GM13976 (cell line): ENCODE measurements around the gene PTPRG.

Source experiments
- DNase-seq: peaks from one replicate; pipeline ENCODE4 v3.0.0; 2012; ENCODE audit warnings: low spot score
- CTCF ChIP-seq: IDR thresholded peaks from 2 replicates; pipeline ENCODE4 v1.5.1; 2012; ENCODE audit warnings: borderline replicate concordance, mild to moderate bottlenecking; ENCODE audit not compliant: insufficient read depth; ENCODE audit errors: extremely low read depth, missing control alignments, control extremely low read depth
- in situ Hi-C: fragments of 300-500 bp; cut with MboI; formaldehyde crosslinking; loops from one replicate; pipeline ENCODE4 v1.12.0; 2022; ENCODE audit warnings: low sequenced_read_pairs, mixed read lengths, inconsistent platforms; ENCODE audit not compliant: unreplicated experiment

PTPRG gene

GRCh38 chr3:61990327-61991027 lies 429.1 kb downstream of the PTPRG start:
- TF ChIP-seq CTCF, result no peak
- in situ Hi-C loops, result no loop called here
- DNase-seq, result no peak

- no peak for TF ChIP-seq CTCF
- in situ Hi-C loops, result no loop called here
- DNase-seq, result no peak
These were observed 430.3 kb downstream of the PTPRG start for GRCh38 chr3:61991706-61992105.

GRCh38 chr3:61996366-61996765 lies 435.0 kb downstream of the PTPRG start:
- DNase-seq, result no peak
- in situ Hi-C loops, result no loop called here
- TF ChIP-seq CTCF, result no peak

GRCh38 chr3:61997101-61997500 lies 435.7 kb downstream of the PTPRG start:
- TF ChIP-seq CTCF, result no peak
- in situ Hi-C loops, result no loop called here
- DNase-seq, result no peak

GRCh38 chr3:62003835-62004234 lies 442.5 kb downstream of the PTPRG start:
- in situ Hi-C loops, result no loop called here
- TF ChIP-seq CTCF, result no peak
- no peak for DNase-seq

- TF ChIP-seq CTCF, result no peak
- DNase-seq, result no peak
- in situ Hi-C loops, result no loop called here
These were observed 445.7 kb downstream of the PTPRG start for GRCh38 chr3:62007036-62007435.
